ENCODE measurements around the gene SEMA7A.

The SEMA7A gene

GRCh38 chr15:74386496-74387140 is 47.1 kb downstream of the SEMA7A start:
- H3K4me1 ChIP-seq (ENCODE audit: control insufficient read depth, insufficient read depth, low read depth, low read length) = peaks cover 61% of the 10 kb centered on the region
- no peak overlapping the region for H3K4me2 ChIP-seq (ENCODE audit: low read length, poor library complexity, severe bottlenecking)
- H3K9ac ChIP-seq (ENCODE audit: low read length) = no peak overlapping the region
- H2AFZ ChIP-seq (ENCODE audit: low read depth, low read length) = no peak overlapping the region
- no peak overlapping the region for H3K4me3 ChIP-seq (ENCODE audit: insufficient read depth in 1 of 2, low read depth in 1 of 2, low read length in 2 of 2)
- H4K91ac ChIP-seq (ENCODE audit: low read length) = peak overlapping the region; percentile 53
- H3K36me3 ChIP-seq (ENCODE audit: control insufficient read depth in 1 of 2, insufficient read depth in 2 of 2, low read depth in 1 of 2, low read length in 2 of 2) = peaks cover 0 to 2% of the 10 kb centered on the region in 2 experiments
- H3K23ac ChIP-seq (ENCODE audit: low read length in 2 of 2) = no peak overlapping the region
- H2BK15ac ChIP-seq (ENCODE audit: low read depth, poor library complexity, severe bottlenecking) = no peak overlapping the region
- H2BK12ac ChIP-seq (ENCODE audit: low read length in 2 of 2) = no peak overlapping the region
- DNase-seq = no peak
- no peak overlapping the region for H3K27ac ChIP-seq (ENCODE audit: low read length, poor library complexity, severe bottlenecking)
- no peak overlapping the region for H4K8ac ChIP-seq (ENCODE audit: low read length)
- WGBS = 89% methylated on average over 14 of the region's 15 CpGs
- H3K79me1 ChIP-seq (replicated peaks; ENCODE audit: low read length, poor library complexity, severe bottlenecking) = peaks cover 4% of the 10 kb centered on the region
- H2AK5ac ChIP-seq (ENCODE audit: low read length, severe bottlenecking) = peak overlapping the region; percentile 43
- H3K4ac ChIP-seq (ENCODE audit: low read depth in 1 of 2, low read length in 2 of 2) = no peak overlapping the region
- H3K9me3 ChIP-seq (ENCODE audit: control insufficient read depth, low read length) = no peaks in the 10 kb centered on the region
- H3K27me3 ChIP-seq (ENCODE audit: control insufficient read depth in 1 of 2, insufficient read depth in 1 of 2, low read length in 2 of 2) = no peaks in the 10 kb centered on the region
- H3K18ac ChIP-seq (ENCODE audit: low read depth in 1 of 2, low read length in 2 of 2) = no peak overlapping the region
- H3K14ac ChIP-seq (ENCODE audit: low read length in 2 of 2) = peak overlapping the region in 1 of 2 experiments; percentile 13
- no peak overlapping the region for H2BK120ac ChIP-seq (ENCODE audit: low read depth, low read length)
- H2BK5ac ChIP-seq (ENCODE audit: low read depth, low read length, poor library complexity, severe bottlenecking) = no peak overlapping the region

GRCh38 chr15:74385733-74386132 is 48.0 kb downstream of the SEMA7A start:
- Histone ChIP-seq H3K9ac (ENCODE audit: low read length) (no peak overlapping the region), H2AFZ (ENCODE audit: low read depth, low read length) (no peak overlapping the region), H4K8ac (ENCODE audit: low read length) (no peak overlapping the region), H2BK120ac (ENCODE audit: low read depth, low read length) (no peak overlapping the region), H3K9me3 (ENCODE audit: control insufficient read depth, low read length) (no peaks in the 10 kb centered on the region), H4K91ac (ENCODE audit: low read length) (no peak overlapping the region), H3K27ac (ENCODE audit: low read length, poor library complexity, severe bottlenecking) (no peak overlapping the region), H2BK15ac (ENCODE audit: low read depth, poor library complexity, severe bottlenecking) (no peak overlapping the region), H3K79me1 (replicated peaks; ENCODE audit: low read length, poor library complexity, severe bottlenecking) (peaks cover 1% of the 10 kb centered on the region), H3K4ac (ENCODE audit: low read depth in 1 of 2, low read length in 2 of 2) (no peak overlapping the region), H2BK12ac (ENCODE audit: low read length in 2 of 2) (no peak overlapping the region), H3K14ac (ENCODE audit: low read length in 2 of 2) (no peak overlapping the region), H3K23ac (ENCODE audit: low read length in 2 of 2) (no peak overlapping the region), H2AK5ac (ENCODE audit: low read length, severe bottlenecking) (peak overlapping the region; percentile 66), H3K4me3 (ENCODE audit: insufficient read depth in 1 of 2, low read depth in 1 of 2, low read length in 2 of 2) (no peak overlapping the region), H3K4me1 (ENCODE audit: control insufficient read depth, insufficient read depth, low read depth, low read length) (peaks cover 61% of the 10 kb centered on the region), H3K27me3 (ENCODE audit: control insufficient read depth in 1 of 2, insufficient read depth in 1 of 2, low read length in 2 of 2) (no peaks in the 10 kb centered on the region), H2BK5ac (ENCODE audit: low read depth, low read length, poor library complexity, severe bottlenecking) (no peak overlapping the region), H3K18ac (ENCODE audit: low read depth in 1 of 2, low read length in 2 of 2) (no peak overlapping the region), H3K4me2 (ENCODE audit: low read length, poor library complexity, severe bottlenecking) (no peak overlapping the region), H3K36me3 (ENCODE audit: control insufficient read depth in 1 of 2, insufficient read depth in 2 of 2, low read depth in 1 of 2, low read length in 2 of 2) (peaks cover 0 to 2% of the 10 kb centered on the region in 2 experiments)
- DNase-seq = no peak
- 65% methylated on average over 6 of the region's 6 CpGs for WGBS

DNA sequence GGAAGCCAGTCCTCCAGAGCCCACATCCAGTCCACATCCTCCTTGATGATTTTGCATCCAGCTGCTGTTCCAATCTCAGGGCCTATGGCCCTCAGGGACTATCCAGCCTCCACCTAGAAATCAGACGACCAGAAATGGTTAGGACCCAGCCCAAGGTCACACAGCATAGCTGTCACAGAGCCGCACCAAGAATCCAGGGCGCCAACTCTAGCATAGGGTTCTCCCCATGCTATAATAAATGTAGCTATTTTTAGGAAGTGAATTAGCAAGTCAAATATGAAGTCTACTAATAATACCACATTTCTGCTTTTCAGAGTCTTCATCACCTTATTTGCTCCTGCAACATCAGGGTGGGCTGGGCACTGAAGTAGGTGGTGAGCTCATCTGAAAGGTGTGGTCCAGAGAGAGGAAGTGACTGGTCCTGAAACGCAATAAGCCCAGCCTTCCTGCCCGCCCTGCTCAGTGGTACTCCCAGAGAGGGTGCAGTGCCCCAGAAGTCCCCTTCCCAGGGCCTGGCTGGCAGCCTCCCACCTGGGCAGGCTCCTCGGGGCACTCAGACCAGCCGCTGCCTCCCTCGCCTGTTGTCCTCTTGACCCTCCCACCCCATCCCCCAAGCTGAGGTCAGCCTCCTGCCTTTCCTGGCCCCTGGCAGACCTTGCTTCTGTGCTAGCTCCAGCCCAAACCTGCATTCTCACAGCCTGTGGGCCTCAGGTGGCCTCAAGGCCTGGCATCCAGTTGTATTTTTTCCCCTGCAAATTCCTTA is 48.7 kb downstream of the SEMA7A start:
- Histone ChIP-seq H3K4ac (ENCODE audit: low read depth in 1 of 2, low read length in 2 of 2) (no peak overlapping the region), H3K18ac (ENCODE audit: low read depth in 1 of 2, low read length in 2 of 2) (no peak overlapping the region), H2BK5ac (ENCODE audit: low read depth, low read length, poor library complexity, severe bottlenecking) (no peak overlapping the region), H3K9me3 (ENCODE audit: control insufficient read depth, low read length) (no peaks in the 10 kb centered on the region), H3K4me2 (ENCODE audit: low read length, poor library complexity, severe bottlenecking) (no peak overlapping the region), H3K36me3 (ENCODE audit: control insufficient read depth in 1 of 2, insufficient read depth in 2 of 2, low read depth in 1 of 2, low read length in 2 of 2) (peaks cover 0 to 2% of the 10 kb centered on the region in 2 experiments), H3K79me1 (replicated peaks; ENCODE audit: low read length, poor library complexity, severe bottlenecking) (peaks cover 1% of the 10 kb centered on the region), H2BK12ac (ENCODE audit: low read length in 2 of 2) (peak overlapping the region in 1 of 2 experiments; percentile 6), H2BK120ac (ENCODE audit: low read depth, low read length) (no peak overlapping the region), H3K9ac (ENCODE audit: low read length) (no peak overlapping the region), H3K23ac (ENCODE audit: low read length in 2 of 2) (no peak overlapping the region), H2AFZ (ENCODE audit: low read depth, low read length) (no peak overlapping the region), H3K4me1 (ENCODE audit: control insufficient read depth, insufficient read depth, low read depth, low read length) (peaks cover 61% of the 10 kb centered on the region), H2AK5ac (ENCODE audit: low read length, severe bottlenecking) (peak overlapping the region; percentile 21), H3K27ac (ENCODE audit: low read length, poor library complexity, severe bottlenecking) (no peak overlapping the region), H3K14ac (ENCODE audit: low read length in 2 of 2) (no peak overlapping the region), H4K91ac (ENCODE audit: low read length) (no peak overlapping the region), H2BK15ac (ENCODE audit: low read depth, poor library complexity, severe bottlenecking) (no peak overlapping the region), H3K4me3 (ENCODE audit: insufficient read depth in 1 of 2, low read depth in 1 of 2, low read length in 2 of 2) (no peak overlapping the region), H3K27me3 (ENCODE audit: control insufficient read depth in 1 of 2, insufficient read depth in 1 of 2, low read length in 2 of 2) (no peaks in the 10 kb centered on the region), H4K8ac (ENCODE audit: low read length) (peak overlapping the region; percentile 33)
- DNase-seq = no peak
- WGBS = 72% methylated on average over 6 of the region's 8 CpGs

GRCh38 chr15:74384566-74384880 is 49.2 kb downstream of the SEMA7A start:
- peaks cover 1% of the 10 kb centered on the region for H3K79me1 ChIP-seq (replicated peaks; ENCODE audit: low read length, poor library complexity, severe bottlenecking)
- no peak overlapping the region for H2BK15ac ChIP-seq (ENCODE audit: low read depth, poor library complexity, severe bottlenecking)
- no peak overlapping the region for H3K14ac ChIP-seq (ENCODE audit: low read length in 2 of 2)
- peak overlapping the region; percentile 29 for H3K9ac ChIP-seq (ENCODE audit: low read length)
- no peak overlapping the region for H3K23ac ChIP-seq (ENCODE audit: low read length in 2 of 2)
- H3K4me2 ChIP-seq (ENCODE audit: low read length, poor library complexity, severe bottlenecking) = no peak overlapping the region
- no peak overlapping the region for H3K27ac ChIP-seq (ENCODE audit: low read length, poor library complexity, severe bottlenecking)
- H3K18ac ChIP-seq (ENCODE audit: low read depth in 1 of 2, low read length in 2 of 2) = no peak overlapping the region
- no peak overlapping the region for H3K4me3 ChIP-seq (ENCODE audit: insufficient read depth in 1 of 2, low read depth in 1 of 2, low read length in 2 of 2)
- no peaks in the 10 kb centered on the region for H3K9me3 ChIP-seq (ENCODE audit: control insufficient read depth, low read length)
- peaks cover 57% of the 10 kb centered on the region for H3K4me1 ChIP-seq (ENCODE audit: control insufficient read depth, insufficient read depth, low read depth, low read length)
- peaks cover 0 to 2% of the 10 kb centered on the region in 2 experiments for H3K36me3 ChIP-seq (ENCODE audit: control insufficient read depth in 1 of 2, insufficient read depth in 2 of 2, low read depth in 1 of 2, low read length in 2 of 2)
- H3K4ac ChIP-seq (ENCODE audit: low read depth in 1 of 2, low read length in 2 of 2) = no peak overlapping the region
- no peak overlapping the region for H2BK120ac ChIP-seq (ENCODE audit: low read depth, low read length)
- H2AK5ac ChIP-seq (ENCODE audit: low read length, severe bottlenecking) = peak overlapping the region; percentile 10
- H2BK5ac ChIP-seq (ENCODE audit: low read depth, low read length, poor library complexity, severe bottlenecking) = no peak overlapping the region
- peak overlapping the region; percentile 29 for H4K8ac ChIP-seq (ENCODE audit: low read length)
- DNase-seq = no peak
- no peak overlapping the region for H2BK12ac ChIP-seq (ENCODE audit: low read length in 2 of 2)
- no peak overlapping the region for H4K91ac ChIP-seq (ENCODE audit: low read length)
- no peaks in the 10 kb centered on the region for H3K27me3 ChIP-seq (ENCODE audit: control insufficient read depth in 1 of 2, insufficient read depth in 1 of 2, low read length in 2 of 2)
- H2AFZ ChIP-seq (ENCODE audit: low read depth, low read length) = no peak overlapping the region
- WGBS = 65% methylated on average over 3 of the region's 3 CpGs
